ENCODE data around the gene HTT. TPM values are rescaled to one million over a fixed set of nuclear protein-coding genes. Genes with fewer than 3 reads are reported as not detected.

Gene HTT
- total RNA-seq, 3 donors from 2014 or later (not counting 1 experiment from before 2014, with no cell fraction given), result 132 to 175 (median 165) TPM

GRCh38 chr4:3250956-3251690 lies 176.6 kb downstream of the HTT start:
- no peaks in the 10 kb centered on the region for H3K9me3 Mint-ChIP-seq

GRCh38 chr4:3251691-3252479 lies 177.4 kb downstream of the HTT start:
- ATAC-seq (no peak), DNase-seq (no peak)
- no peak overlapping the region for H3K4me3 ChIP-seq (ENCODE audit: low read length)
- no peaks in the 10 kb centered on the region for H3K27me3 ChIP-seq (ENCODE audit: control insufficient read depth, insufficient read depth, low read length)
- no peak overlapping the region for H3K4me3 Mint-ChIP-seq
- WGBS (ENCODE audit: insufficient coverage), result 92% methylated on average over 11 of the region's 11 CpGs
- peaks cover 2% of the 10 kb centered on the region for H3K36me3 ChIP-seq (ENCODE audit: control insufficient read depth, insufficient read depth, low read length)
- H3K9me3 Mint-ChIP-seq, result no peaks in the 10 kb centered on the region
- no peaks in the 10 kb centered on the region for H3K4me1 Mint-ChIP-seq
- no peaks in the 10 kb centered on the region for H3K27me3 Mint-ChIP-seq (ENCODE audit: low read depth in 2 of 2)
- TF ChIP-seq CTCF (IDR thresholded peaks at IDR 0.05), result no peak
- H3K4me1 ChIP-seq (ENCODE audit: control insufficient read depth, insufficient read depth, low read length), result peaks cover under 1% of the 10 kb centered on the region
- intact Hi-C loops (cut with micrococcal nuclease), result no loop called here
- no peak overlapping the region for H3K27ac Mint-ChIP-seq
- no peaks in the 10 kb centered on the region for H3K36me3 Mint-ChIP-seq
- H3K9me3 ChIP-seq (ENCODE audit: control insufficient read depth, insufficient read depth, low read length), result no peaks in the 10 kb centered on the region
- H3K27ac ChIP-seq (ENCODE audit: low read length), result no peak overlapping the region

More at GRCh38 chr4:3250956-3251690, 176.6 kb downstream of the HTT start:
- H3K9me3 ChIP-seq (ENCODE audit: control insufficient read depth, insufficient read depth, low read length), result no peaks in the 10 kb centered on the region
- no peak for DNase-seq
- intact Hi-C loops (cut with micrococcal nuclease), result no loop called here
- H3K36me3 ChIP-seq (ENCODE audit: control insufficient read depth, insufficient read depth, low read length), result peaks cover 2% of the 10 kb centered on the region
- 92% methylated on average over 18 of the region's 19 CpGs for WGBS (ENCODE audit: insufficient coverage)
- no peaks in the 10 kb centered on the region for H3K27me3 ChIP-seq (ENCODE audit: control insufficient read depth, insufficient read depth, low read length)
- H3K27ac ChIP-seq (ENCODE audit: low read length), result no peak overlapping the region
- Mint-ChIP-seq H3K27ac (no peak overlapping the region), H3K36me3 (no peaks in the 10 kb centered on the region), H3K4me3 (no peak overlapping the region), H3K4me1 (peaks cover 4 to 5% of the 10 kb centered on the region in 2 donors), H3K27me3 (ENCODE audit: low read depth in 2 of 2) (no peaks in the 10 kb centered on the region)
- ATAC-seq, result no peak
- peaks cover 8% of the 10 kb centered on the region for H3K4me1 ChIP-seq (ENCODE audit: control insufficient read depth, insufficient read depth, low read length)
- no peak overlapping the region for H3K4me3 ChIP-seq (ENCODE audit: low read length)
- TF ChIP-seq CTCF (IDR thresholded peaks at IDR 0.05), result no peak

GRCh38 chr4:3252480-3252828 lies 178.0 kb downstream of the HTT start:
- Mint-ChIP-seq H3K4me3 (no peak overlapping the region), H3K27ac (no peak overlapping the region), H3K4me1 (no peaks in the 10 kb centered on the region), H3K36me3 (no peaks in the 10 kb centered on the region), H3K27me3 (ENCODE audit: low read depth in 2 of 2) (no peaks in the 10 kb centered on the region), H3K9me3 (no peaks in the 10 kb centered on the region)
- Histone ChIP-seq H3K9me3 (ENCODE audit: control insufficient read depth, insufficient read depth, low read length) (no peaks in the 10 kb centered on the region), H3K4me1 (ENCODE audit: control insufficient read depth, insufficient read depth, low read length) (no peaks in the 10 kb centered on the region), H3K4me3 (ENCODE audit: low read length) (no peak overlapping the region), H3K27ac (ENCODE audit: low read length) (no peak overlapping the region), H3K27me3 (ENCODE audit: control insufficient read depth, insufficient read depth, low read length) (no peaks in the 10 kb centered on the region), H3K36me3 (ENCODE audit: control insufficient read depth, insufficient read depth, low read length) (peaks cover 2% of the 10 kb centered on the region)
- ATAC-seq (no peak), DNase-seq (no peak)
- no peak for TF ChIP-seq CTCF (IDR thresholded peaks at IDR 0.05)
- no CpG with 5 or more reads among the region's 3 CpGs for WGBS (ENCODE audit: insufficient coverage)
- intact Hi-C loops (cut with micrococcal nuclease), result no loop called here
